Inflammatory macrophage (primary cell): ENCODE results near the gene KDM2B.

Experiments used
- DNase-seq, 2 donors: peaks; one replicate each; pipeline ENCODE4 v3.0.0-alpha.2; 2020 to 2022

Gene KDM2B

DNA sequence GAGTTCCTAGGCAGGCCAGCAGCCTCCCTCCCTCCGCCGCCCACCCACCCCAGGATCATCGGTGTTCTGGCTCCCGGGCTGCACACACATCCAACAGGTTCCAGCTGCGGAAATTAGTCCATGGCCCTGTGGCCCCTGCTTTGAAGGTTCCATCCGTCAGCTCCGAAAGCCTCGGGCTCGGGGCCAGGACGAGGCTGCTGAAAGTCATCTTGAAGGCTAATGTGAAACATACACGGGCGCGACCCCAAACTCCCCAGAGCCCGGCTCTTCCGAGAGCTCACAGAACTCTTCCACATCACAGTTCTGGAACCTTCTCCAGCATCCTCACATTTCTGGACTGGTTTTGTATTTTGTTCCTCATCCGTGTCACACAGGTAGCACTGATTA, 19.8 kb downstream of the KDM2B start:
- DNase-seq, result no peak

GRCh38 chr12:121560392-121561008, 20.3 kb downstream of the KDM2B start:
- peak; percentile 70 to 74 for DNase-seq

DNA sequence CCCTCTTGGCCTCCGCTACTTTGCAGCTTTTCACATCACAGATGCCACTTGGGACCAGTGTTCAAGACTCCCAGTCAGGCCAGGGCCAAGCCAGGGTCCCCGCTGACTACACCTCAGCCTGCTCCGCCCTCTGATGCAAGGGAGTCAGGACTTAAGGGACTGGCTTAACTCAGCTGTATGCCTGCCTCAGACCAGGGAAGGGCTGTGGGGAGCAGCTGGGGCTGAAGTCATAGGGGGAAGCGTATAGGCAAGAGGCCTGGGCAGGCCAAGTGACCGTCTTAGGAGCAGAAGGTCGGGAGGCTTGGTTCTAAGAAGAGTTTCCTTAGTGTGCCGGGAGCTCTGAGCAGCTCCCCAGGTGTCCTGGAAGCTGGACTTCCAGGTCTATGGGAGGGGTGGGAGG, 21.9 kb downstream of the KDM2B start:
- peak in 1 of 2 donors; percentile 40 for DNase-seq

DNA sequence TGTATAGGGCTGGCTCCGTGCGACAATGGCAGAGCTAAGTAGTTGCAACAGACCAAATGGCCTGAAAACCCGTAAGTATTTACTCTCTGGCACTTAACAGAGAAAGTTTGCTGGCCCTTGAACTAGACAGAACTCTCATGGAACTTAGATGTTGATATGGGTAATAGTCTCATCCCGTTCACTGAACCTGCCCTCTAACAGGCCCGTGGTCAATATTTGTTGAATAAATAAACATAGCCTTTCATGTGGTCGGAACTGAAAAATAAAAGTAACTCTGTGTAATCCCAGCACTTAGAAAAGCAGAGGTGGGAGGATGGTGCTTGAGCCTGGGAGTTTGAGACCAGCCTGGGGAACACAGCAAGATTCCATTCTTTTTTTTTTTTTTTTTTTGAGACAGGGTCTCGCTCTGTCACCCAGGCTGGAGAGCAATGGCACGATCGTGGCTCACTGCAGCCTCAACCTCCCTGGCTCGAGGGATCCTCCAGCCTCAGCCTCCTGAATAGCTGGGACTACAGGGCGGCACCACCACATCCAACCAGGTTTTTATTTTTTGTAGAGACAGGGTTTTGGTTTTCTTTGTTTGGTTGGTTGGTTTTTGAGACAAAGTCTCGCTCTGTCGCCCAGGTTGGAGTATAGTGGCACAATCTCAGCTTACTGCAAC, 29.7 kb downstream of the KDM2B start:
- DNase-seq, result no peak

DNA sequence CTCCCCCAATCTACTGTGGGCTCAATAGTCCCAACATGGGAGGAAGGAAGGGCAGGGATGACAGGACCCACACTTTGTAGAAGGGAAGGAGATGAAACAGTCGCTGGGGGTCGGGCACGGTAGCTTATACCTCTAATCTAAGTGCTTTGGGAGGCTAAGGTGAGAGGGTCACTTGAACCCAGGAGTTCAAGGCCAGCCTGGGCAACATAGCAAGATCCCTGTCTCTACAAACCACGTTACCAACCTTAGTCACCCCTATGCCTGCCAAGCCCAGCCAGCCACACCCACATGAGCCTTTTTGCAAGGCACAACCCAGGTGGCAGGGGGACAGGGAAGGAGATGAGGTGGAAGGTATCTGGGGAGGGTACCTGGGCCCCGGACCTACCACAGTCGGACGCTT, 31.7 kb downstream of the KDM2B start:
- DNase-seq, result no peak

DNA sequence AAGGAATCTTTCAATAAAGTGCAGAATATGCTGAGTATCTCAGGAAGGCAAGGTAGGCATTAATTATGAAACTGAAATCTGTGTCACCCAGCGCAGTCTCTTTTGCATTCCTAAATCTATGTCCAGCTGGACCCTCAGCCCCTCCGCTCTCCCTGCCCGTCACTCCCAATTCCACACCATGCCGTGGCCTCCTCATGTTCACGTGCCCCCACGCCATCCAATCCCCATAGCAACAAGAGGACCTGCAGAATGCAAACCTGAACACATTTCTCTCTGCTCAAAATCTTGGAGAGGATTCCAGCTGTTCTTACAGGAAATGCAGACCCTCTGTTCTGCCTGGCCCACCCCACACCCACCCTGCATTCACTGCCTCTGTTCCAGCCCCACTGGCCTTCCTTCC, 35.3 kb downstream of the KDM2B start:
- DNase-seq, result no peak

- no peak for DNase-seq
Observed at GRCh38 chr12:121543786-121544185, 37.0 kb downstream of the KDM2B start.

GRCh38 chr12:121539908-121540307, 40.9 kb downstream of the KDM2B start:
- DNase-seq, result no peak

DNA sequence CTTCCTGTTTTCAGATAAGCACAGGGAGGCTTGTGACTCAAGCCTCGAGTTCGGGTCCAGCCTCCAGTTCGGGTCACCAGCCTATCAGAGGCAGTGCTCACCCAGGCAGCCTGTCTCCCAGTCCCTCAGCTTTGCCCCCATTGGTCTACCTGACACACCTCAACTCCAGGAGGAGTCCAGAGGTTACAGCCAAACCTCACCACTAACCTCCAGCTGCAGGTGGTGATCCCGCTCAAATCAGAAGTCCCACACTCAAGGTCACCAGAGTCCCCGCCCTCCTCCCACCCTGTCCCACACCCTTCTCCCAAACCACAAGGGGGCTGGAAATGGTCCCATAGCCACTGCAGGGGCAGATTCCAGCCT, 42.1 kb downstream of the KDM2B start:
- peak in 1 of 2 donors; percentile 85 for DNase-seq

GRCh38 chr12:121537814-121538698, 42.8 kb downstream of the KDM2B start:
- DNase-seq, result peak; percentile 71 to 82

DNA sequence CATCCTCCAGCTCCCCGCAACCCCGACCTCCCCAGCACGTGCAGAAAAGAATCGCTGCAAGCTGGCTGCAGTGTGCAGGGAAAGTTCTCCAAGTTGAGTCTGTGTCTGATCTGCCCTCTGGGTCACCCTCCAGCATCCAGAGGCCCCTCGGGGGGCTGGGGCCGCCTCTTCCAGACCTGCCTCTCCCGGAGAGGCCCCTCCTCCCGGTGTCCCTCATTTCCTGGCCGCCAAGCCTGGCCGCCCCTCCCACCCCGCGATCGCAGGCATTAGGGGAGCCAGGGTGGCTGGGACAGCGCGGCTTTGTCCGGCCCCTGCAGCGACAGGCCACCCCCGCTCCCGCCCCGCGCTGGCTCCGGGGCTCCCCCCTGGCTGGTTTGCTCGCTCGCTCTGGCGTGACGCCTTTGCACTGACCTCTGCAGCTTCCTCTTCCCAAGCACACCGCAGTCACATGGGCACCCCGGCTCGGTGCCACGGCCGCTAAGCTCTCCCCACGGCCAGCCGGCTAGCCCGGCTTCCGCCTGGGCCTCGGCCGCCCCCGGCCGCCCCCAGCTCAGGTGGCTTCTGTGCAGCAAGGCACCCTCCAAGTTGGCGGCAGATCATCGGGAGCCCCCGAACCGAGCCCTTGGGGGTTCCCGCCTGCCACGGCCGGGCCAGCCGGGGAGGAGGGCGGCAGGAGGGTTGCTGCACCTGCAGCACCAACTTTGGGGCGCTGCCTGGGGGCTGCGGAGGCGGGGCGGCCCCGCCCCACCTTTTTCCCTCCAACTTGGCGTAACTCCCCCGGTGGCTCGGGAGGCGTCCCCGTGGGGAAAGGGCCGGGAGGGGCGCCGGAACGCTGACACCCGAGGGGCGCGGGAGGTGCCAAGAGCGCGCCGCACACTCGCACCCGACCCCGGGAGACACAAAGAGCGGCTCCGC, 43.7 kb downstream of the KDM2B start:
- peak; percentile 94 to 99 for DNase-seq

DNA sequence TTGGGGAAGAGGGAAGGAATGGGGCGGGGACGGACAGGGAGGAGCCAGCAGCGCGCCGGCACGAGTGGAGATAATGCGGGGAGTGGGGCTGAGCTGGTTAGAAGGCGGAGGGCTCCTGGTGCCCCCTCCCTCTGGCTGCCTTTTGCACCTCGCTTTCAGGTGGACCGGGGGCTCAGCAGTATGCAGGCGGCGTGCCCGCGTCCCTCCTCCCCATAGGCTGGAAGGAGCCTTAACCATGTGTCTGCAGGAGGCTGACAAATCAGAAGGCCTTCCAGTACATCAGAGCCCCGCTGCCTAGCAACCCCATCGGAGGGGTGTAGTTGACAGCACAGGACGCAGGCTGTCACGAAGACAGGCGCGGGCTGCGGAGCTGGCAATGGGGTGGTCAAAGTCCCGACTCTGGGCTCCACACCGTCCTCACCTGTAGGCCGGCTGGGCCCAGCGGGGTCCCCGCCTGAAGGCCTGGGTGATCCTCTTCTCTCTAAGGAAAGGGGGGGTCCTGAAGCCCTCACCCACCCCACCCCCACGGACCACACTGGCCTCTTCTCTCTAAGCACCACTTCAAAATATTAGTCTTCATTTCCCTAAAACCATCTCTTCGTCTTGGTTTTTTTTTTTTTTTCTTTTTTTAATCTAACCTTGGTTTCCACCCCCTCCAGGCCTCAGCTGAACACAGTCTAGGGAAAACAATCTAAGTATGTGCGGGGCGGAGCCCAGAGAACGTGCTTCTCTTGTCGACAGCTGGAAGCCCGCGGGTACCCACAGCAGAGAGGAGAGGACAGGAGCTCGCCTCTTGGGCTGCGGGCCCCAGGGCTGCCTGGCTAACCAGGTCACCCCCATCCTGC, 44.5 kb downstream of the KDM2B start:
- peak; percentile 74 to 77 for DNase-seq

- DNase-seq, result peak in 1 of 2 donors; percentile 7
Observed at GRCh38 chr12:121535150-121536053, 45.4 kb downstream of the KDM2B start.

DNA sequence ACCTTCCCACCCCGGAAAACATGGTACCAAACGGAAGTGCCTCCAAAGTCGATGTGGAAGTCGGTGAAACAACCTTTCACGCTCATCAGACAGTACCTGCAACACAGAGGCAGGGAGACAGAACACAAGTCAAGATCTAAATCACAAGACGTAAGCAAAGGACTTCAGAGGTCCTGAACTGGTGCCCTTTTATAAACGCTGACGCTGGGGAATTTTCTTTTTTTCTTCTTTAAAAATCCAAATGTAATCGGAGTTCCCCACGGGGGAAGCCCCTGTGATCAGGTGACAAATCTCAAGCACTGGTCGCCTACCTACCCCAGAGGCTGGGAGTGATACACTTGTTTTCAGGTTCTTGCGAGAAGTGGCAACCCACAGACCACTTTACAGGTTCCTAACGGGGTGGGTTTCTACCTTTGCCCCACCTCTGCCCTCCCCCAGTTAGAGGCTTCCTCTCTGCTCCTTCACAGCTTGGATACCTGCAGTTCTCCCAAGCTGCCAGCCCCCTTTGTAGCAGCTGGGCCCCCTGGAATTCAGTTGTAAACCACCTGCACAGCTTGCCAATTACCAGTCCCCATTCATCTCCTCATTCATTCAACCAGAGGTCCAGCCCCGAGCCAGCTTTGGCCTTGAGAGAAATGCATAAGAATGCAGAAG, 46.2 kb downstream of the KDM2B start:
- DNase-seq, result no peak

DNA sequence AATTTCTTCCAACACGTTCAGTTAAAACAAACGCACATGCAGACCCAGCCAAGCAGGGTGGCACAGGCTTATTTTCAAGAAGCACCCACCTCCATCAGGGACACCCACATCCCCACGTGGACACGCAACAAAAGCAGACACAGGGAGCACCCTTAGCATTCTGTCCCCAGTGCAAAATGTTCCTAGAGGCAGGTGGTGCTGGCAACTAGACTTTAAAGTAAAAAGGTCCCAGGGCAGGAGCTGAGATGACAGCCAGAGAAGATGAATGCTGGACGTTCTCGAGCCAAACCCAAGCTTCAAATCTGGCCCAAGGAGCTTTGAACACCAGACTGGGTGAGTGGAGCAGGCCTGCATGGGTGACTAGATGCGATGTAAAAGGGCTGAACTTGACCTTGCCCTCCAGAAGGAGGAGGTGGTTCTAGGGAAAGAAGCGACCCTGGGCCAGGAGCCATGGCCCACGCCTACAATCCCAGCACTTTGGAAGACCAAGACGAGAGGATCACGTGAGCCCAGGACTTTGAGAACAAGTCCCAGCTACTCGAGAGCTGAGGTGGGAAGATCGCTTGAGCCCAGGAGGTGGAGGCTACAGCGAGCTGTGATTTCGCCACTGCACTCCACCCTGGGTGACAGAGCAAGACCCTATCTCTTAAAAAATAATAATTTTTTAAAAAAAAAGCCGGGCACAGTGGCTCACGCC, 47.3 kb downstream of the KDM2B start:
- no peak for DNase-seq

GRCh38 chr12:121532503-121533393, 48.1 kb downstream of the KDM2B start:
- DNase-seq, result no peak

- DNase-seq, result no peak
Observed at GRCh38 chr12:121531356-121531750, 49.5 kb downstream of the KDM2B start.
